Measurements from ENCODE around the gene CHRM4. TPM values are rescaled to one million over a fixed set of nuclear protein-coding genes. Genes with fewer than 3 reads are reported as not detected.

CHRM4 gene
- total and polyA plus RNA-seq, 2 of the 13 experiments (the other 11 are each of a cell fraction or from before 2014, with no cell fraction given), result 0.13 to 0.21 TPM

DNA sequence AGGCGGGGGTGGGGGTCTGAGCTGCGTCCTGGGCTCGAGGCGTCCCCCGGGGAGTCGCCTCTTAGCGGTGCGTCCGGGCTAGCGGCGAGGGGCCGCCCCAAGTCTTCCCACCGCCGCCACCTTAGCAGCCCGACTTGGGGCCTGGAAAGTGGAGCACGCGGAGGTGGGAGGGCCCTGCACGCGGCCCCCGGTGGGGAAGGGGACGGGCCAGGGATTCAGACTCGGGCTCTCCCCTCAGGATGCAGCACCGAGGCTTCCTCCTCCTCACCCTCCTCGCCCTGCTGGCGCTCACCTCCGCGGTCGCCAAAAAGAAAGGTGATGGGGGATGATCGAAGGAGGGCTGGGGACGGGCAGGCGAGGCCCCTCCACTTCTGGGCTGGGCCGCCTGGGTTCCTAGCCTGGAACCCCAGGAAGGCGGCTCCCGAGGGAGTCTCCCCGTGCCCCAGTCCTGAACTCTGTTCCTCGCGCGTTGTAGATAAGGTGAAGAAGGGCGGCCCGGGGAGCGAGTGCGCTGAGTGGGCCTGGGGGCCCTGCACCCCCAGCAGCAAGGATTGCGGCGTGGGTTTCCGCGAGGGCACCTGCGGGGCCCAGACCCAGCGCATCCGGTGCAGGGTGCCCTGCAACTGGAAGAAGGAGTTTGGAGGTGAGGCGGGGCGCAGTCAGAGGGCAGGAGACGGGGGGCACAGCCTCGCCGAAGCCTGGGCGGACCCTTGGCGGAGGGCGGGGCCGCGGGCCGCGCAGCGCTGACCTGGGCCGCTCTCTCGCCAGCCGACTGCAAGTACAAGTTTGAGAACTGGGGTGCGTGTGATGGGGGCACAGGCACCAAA, 9.5 kb downstream of the CHRM4 start (continued):
- TF ChIP-seq, protein P1, sequence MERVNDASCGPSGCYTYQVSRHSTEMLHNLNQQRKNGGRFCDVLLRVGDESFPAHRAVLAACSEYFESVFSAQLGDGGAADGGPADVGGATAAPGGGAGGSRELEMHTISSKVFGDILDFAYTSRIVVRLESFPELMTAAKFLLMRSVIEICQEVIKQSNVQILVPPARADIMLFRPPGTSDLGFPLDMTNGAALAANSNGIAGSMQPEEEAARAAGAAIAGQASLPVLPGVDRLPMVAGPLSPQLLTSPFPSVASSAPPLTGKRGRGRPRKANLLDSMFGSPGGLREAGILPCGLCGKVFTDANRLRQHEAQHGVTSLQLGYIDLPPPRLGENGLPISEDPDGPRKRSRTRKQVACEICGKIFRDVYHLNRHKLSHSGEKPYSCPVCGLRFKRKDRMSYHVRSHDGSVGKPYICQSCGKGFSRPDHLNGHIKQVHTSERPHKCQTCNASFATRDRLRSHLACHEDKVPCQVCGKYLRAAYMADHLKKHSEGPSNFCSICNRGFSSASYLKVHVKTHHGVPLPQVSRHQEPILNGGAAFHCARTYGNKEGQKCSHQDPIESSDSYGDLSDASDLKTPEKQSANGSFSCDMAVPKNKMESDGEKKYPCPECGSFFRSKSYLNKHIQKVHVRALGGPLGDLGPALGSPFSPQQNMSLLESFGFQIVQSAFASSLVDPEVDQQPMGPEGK (CRISPR knock-in tag; IDR thresholded peaks at IDR 0.05), result peak; percentile 46
- TF ChIP-seq ZNF75D (CRISPR knock-in tag; IDR thresholded peaks at IDR 0.05; ENCODE audit: borderline replicate concordance), result no peak
- TF ChIP-seq ZNF563 (CRISPR knock-in tag; IDR thresholded peaks at IDR 0.05), result peak; percentile 40; the same call in 1 of the 2 replicates
- no peak for TF ChIP-seq NR3C1 (CRISPR knock-in tag; IDR thresholded peaks at IDR 0.05)
- TF ChIP-seq, protein P2, sequence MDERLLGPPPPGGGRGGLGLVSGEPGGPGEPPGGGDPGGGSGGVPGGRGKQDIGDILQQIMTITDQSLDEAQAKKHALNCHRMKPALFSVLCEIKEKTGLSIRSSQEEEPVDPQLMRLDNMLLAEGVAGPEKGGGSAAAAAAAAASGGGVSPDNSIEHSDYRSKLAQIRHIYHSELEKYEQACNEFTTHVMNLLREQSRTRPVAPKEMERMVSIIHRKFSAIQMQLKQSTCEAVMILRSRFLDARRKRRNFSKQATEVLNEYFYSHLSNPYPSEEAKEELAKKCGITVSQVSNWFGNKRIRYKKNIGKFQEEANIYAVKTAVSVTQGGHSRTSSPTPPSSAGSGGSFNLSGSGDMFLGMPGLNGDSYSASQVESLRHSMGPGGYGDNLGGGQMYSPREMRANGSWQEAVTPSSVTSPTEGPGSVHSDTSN (CRISPR knock-in tag; IDR thresholded peaks at IDR 0.05), result no peak
- TF ChIP-seq JUNB (CRISPR knock-in tag; IDR thresholded peaks at IDR 0.05; ENCODE audit: borderline replicate concordance), result no peak
- no peak for TF ChIP-seq HDAC6 (IDR thresholded peaks at IDR 0.05; ENCODE audit: low read depth, low read length)
- no peak for TF ChIP-seq ZNF253 (CRISPR knock-in tag; IDR thresholded peaks at IDR 0.05; ENCODE audit: borderline replicate concordance)
- no peak for TF ChIP-seq SMC3 (IDR thresholded peaks at IDR 0.05; ENCODE audit: low read length)
- no peak for TF ChIP-seq NKX3-1 (CRISPR knock-in tag; IDR thresholded peaks at IDR 0.05)
- no peak for TF ChIP-seq ZSCAN20 (CRISPR knock-in tag; IDR thresholded peaks at IDR 0.05; ENCODE audit: borderline replicate concordance)
- no peak for TF ChIP-seq ZNF235 (CRISPR knock-in tag; IDR thresholded peaks at IDR 0.05; ENCODE audit: borderline replicate concordance)
- no peak for TF ChIP-seq SRSF1 (optimal IDR thresholded peaks at IDR 0.05; ENCODE audit: low read depth, low read length)
- TF ChIP-seq ELF4 (CRISPR knock-in tag; IDR thresholded peaks at IDR 0.05; ENCODE audit: borderline replicate concordance), result no peak
- TF ChIP-seq ZNF24 (IDR thresholded peaks at IDR 0.05), result no peak
- no peak for TF ChIP-seq ZNF724P (CRISPR knock-in tag; IDR thresholded peaks at IDR 0.05; ENCODE audit: borderline replicate concordance)
- TF ChIP-seq ZNF234 (CRISPR knock-in tag; conservative IDR thresholded peaks at IDR 0.05), result 0 out of 2 replicates have a peak, but pooled peaks have one; percentile 48
- TF ChIP-seq BRCA1 (CRISPR knock-in tag; IDR thresholded peaks at IDR 0.05), result no peak
- no peak for TF ChIP-seq GATA4 (IDR thresholded peaks at IDR 0.05; ENCODE audit: borderline replicate concordance, low read depth)
- TF ChIP-seq, protein P3, sequence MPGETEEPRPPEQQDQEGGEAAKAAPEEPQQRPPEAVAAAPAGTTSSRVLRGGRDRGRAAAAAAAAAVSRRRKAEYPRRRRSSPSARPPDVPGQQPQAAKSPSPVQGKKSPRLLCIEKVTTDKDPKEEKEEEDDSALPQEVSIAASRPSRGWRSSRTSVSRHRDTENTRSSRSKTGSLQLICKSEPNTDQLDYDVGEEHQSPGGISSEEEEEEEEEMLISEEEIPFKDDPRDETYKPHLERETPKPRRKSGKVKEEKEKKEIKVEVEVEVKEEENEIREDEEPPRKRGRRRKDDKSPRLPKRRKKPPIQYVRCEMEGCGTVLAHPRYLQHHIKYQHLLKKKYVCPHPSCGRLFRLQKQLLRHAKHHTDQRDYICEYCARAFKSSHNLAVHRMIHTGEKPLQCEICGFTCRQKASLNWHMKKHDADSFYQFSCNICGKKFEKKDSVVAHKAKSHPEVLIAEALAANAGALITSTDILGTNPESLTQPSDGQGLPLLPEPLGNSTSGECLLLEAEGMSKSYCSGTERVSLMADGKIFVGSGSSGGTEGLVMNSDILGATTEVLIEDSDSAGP (CRISPR knock-in tag; IDR thresholded peaks at IDR 0.05; ENCODE audit: borderline replicate concordance), result peak; percentile 49; the same call in 1 of the 2 replicates
- TF ChIP-seq, protein P4, sequence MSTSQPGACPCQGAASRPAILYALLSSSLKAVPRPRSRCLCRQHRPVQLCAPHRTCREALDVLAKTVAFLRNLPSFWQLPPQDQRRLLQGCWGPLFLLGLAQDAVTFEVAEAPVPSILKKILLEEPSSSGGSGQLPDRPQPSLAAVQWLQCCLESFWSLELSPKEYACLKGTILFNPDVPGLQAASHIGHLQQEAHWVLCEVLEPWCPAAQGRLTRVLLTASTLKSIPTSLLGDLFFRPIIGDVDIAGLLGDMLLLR (CRISPR knock-in tag; IDR thresholded peaks at IDR 0.05), result no peak
- no peak for TF ChIP-seq CHD2 (IDR thresholded peaks at IDR 0.05; ENCODE audit: low read depth, low read length)
- TF ChIP-seq, protein P5, sequence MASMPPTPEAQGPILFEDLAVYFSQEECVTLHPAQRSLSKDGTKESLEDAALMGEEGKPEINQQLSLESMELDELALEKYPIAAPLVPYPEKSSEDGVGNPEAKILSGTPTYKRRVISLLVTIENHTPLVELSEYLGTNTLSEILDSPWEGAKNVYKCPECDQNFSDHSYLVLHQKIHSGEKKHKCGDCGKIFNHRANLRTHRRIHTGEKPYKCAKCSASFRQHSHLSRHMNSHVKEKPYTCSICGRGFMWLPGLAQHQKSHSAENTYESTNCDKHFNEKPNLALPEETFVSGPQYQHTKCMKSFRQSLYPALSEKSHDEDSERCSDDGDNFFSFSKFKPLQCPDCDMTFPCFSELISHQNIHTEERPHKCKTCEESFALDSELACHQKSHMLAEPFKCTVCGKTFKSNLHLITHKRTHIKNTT (CRISPR knock-in tag; IDR thresholded peaks at IDR 0.05), result no peak
- no peak for TF ChIP-seq ZNF577 (CRISPR knock-in tag; IDR thresholded peaks at IDR 0.05; ENCODE audit: borderline replicate concordance, low read depth)
